ENCODE results near the gene CTNNBIP1. TPM values are rescaled to one million over a fixed set of nuclear protein-coding genes. Genes with fewer than 3 reads are reported as not detected.

The CTNNBIP1 gene
- total and polyA plus RNA-seq, 9 of the 15 experiments (the other 6 are each of a cell fraction or from before 2014, with no cell fraction given) = 0.65 to 29.2 (median 14.7) TPM

DNA sequence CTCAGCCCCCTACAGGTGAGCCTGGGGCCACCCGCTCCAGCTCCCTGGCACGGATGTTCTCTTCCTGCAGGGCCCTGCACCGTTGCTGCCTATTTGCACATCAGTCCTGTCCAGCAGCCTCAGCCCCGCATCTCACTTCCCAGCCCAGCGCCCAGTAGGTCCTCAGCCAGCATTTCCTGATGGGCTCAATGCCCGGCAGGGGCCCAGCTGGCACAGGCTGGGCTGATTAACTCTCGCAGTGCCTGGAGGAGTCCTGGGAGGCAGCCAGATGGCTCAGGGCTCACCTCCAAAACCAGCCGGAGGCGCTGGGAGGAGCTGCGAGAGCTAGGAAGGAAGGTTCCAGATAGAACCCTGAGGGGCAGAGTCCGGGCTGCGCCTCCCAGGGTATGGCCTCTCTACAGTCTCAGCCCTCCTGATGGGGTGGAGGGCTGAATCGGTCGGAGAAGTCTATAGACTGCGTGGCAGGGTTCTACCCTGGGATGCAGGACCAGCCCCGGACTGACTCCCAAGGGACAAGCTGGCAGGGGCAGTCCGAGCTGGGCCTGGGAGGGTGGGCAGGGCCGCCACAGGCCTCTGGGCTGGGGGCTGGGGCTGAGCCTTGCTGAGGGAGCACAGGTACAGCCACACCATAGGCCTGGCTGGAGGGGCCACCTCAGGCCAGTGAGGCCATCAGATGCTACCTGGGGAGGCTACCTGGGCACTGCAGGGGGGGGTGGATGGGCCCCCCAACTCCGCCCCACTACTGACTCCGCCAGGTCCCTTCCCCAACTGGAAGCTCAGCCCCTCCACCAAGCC lies 67.1 kb downstream of the CTNNBIP1 start (continued):
- TF ChIP-seq, protein P1, sequence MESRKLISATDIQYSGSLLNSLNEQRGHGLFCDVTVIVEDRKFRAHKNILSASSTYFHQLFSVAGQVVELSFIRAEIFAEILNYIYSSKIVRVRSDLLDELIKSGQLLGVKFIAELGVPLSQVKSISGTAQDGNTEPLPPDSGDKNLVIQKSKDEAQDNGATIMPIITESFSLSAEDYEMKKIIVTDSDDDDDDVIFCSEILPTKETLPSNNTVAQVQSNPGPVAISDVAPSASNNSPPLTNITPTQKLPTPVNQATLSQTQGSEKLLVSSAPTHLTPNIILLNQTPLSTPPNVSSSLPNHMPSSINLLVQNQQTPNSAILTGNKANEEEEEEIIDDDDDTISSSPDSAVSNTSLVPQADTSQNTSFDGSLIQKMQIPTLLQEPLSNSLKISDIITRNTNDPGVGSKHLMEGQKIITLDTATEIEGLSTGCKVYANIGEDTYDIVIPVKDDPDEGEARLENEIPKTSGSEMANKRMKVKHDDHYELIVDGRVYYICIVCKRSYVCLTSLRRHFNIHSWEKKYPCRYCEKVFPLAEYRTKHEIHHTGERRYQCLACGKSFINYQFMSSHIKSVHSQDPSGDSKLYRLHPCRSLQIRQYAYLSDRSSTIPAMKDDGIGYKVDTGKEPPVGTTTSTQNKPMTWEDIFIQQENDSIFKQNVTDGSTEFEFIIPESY (CRISPR knock-in tag; IDR thresholded peaks at IDR 0.05) = no peak
- no peak for TF ChIP-seq OTX1 (CRISPR knock-in tag; IDR thresholded peaks at IDR 0.05)
- TF ChIP-seq TEAD2 (tag; IDR thresholded peaks at IDR 0.05) = no peak
- TF ChIP-seq, protein P2, sequence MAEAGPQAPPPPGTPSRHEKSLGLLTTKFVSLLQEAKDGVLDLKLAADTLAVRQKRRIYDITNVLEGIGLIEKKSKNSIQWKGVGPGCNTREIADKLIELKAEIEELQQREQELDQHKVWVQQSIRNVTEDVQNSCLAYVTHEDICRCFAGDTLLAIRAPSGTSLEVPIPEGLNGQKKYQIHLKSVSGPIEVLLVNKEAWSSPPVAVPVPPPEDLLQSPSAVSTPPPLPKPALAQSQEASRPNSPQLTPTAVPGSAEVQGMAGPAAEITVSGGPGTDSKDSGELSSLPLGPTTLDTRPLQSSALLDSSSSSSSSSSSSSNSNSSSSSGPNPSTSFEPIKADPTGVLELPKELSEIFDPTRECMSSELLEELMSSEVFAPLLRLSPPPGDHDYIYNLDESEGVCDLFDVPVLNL (CRISPR knock-in tag; IDR thresholded peaks at IDR 0.05; ENCODE audit: low read depth) = no peak
- TF ChIP-seq DDX20 (tag; IDR thresholded peaks at IDR 0.05; ENCODE audit: low read depth) = no peak
